Measurements from ENCODE around the gene RAB28. TPM values are rescaled to one million over a fixed set of nuclear protein-coding genes. Genes with fewer than 3 reads are reported as not detected.

The RAB28 gene
- total RNA-seq, 2 experiments from 2014 or later: 23.0 to 30.8 TPM

DNA sequence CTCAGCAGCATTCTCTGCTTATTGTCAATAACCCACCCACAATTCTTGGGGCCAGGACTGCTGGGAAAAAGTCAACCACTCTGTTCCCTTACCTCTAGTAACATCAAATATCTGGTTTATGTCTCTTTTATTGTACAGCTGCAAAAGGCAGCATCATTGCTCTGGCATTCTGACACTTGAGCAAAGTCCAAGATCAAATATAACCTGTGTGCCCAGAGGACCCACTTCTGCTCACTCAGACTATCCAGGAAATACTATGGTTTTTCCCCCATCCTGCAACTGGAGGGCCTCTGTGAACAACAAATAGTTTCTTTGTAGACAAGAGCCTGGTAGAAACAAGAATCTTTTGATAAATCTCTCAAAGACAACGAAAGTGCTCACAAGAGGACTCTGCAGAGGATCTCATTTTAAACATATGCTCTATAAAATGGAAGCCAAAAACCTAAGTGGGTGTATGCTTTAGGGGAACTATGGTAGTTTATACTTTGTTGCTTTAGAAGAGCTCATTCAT is 154.7 kb downstream of the RAB28 start:
- POLR2A ChIA-PET: no interaction called here
- no peaks in the 10 kb centered on the region for H3K4me1 ChIP-seq (ENCODE audit: insufficient read depth, low read length, poor library complexity, severe bottlenecking)
- no TSS peak for BruUV-seq (replicated peaks)
- H3K4me2 ChIP-seq (ENCODE audit: low read length): no peak overlapping the region
- no peak for TF ChIP-seq EZH2phosphoT487 (IDR thresholded peaks at IDR 0.05; ENCODE audit: borderline replicate concordance, low read depth, low read length)
- TF ChIP-seq, protein P1, sequence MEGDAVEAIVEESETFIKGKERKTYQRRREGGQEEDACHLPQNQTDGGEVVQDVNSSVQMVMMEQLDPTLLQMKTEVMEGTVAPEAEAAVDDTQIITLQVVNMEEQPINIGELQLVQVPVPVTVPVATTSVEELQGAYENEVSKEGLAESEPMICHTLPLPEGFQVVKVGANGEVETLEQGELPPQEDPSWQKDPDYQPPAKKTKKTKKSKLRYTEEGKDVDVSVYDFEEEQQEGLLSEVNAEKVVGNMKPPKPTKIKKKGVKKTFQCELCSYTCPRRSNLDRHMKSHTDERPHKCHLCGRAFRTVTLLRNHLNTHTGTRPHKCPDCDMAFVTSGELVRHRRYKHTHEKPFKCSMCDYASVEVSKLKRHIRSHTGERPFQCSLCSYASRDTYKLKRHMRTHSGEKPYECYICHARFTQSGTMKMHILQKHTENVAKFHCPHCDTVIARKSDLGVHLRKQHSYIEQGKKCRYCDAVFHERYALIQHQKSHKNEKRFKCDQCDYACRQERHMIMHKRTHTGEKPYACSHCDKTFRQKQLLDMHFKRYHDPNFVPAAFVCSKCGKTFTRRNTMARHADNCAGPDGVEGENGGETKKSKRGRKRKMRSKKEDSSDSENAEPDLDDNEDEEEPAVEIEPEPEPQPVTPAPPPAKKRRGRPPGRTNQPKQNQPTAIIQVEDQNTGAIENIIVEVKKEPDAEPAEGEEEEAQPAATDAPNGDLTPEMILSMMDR (conservative IDR thresholded peaks at IDR 0.05; ENCODE audit: low read length): no peak
- CTCF ChIA-PET (ENCODE audit: unreplicated experiment): no interaction called here
- H3K9me2 ChIP-seq (ENCODE audit: insufficient read depth, low read length): no peaks in the 10 kb centered on the region
- no peaks in the 10 kb centered on the region for H3K9me3 ChIP-seq (ENCODE audit: low read length)
- intact Hi-C loops (cut with micrococcal nuclease; ENCODE audit: unreplicated experiment): no loop called here
- no peak overlapping the region for H3K4me3 ChIP-seq (ENCODE audit: low read depth, low read length, poor library complexity, severe bottlenecking)
- H3K36me3 ChIP-seq (ENCODE audit: insufficient read depth, low read length): no peaks in the 10 kb centered on the region
- no peak for DNase-seq (ENCODE audit: low spot score)
- no peaks in the 10 kb centered on the region for H4K20me1 ChIP-seq (ENCODE audit: insufficient read depth, low read length)
- no peaks in the 10 kb centered on the region for H3K79me2 ChIP-seq (ENCODE audit: insufficient read depth, low read depth, low read length)
- no peak overlapping the region for H2AFZ ChIP-seq (ENCODE audit: low read length)
- no peak overlapping the region for H3K27ac ChIP-seq (ENCODE audit: low read depth, low read length, poor library complexity, severe bottlenecking)

GRCh38 chr4:13328591-13328990 is 155.5 kb downstream of the RAB28 start:
- ChIA-PET CTCF (ENCODE audit: unreplicated experiment) (no interaction called here), POLR2A (no interaction called here)
- no peak for DNase-seq (ENCODE audit: low spot score)
- Histone ChIP-seq H3K27ac (ENCODE audit: low read depth, low read length, poor library complexity, severe bottlenecking) (no peak overlapping the region), H4K20me1 (ENCODE audit: insufficient read depth, low read length) (no peaks in the 10 kb centered on the region), H3K4me2 (ENCODE audit: low read length) (no peak overlapping the region), H3K36me3 (ENCODE audit: insufficient read depth, low read length) (no peaks in the 10 kb centered on the region), H3K9me2 (ENCODE audit: insufficient read depth, low read length) (no peaks in the 10 kb centered on the region), H3K4me1 (ENCODE audit: insufficient read depth, low read length, poor library complexity, severe bottlenecking) (no peaks in the 10 kb centered on the region), H3K79me2 (ENCODE audit: insufficient read depth, low read depth, low read length) (no peaks in the 10 kb centered on the region), H3K9me3 (ENCODE audit: low read length) (no peaks in the 10 kb centered on the region), H2AFZ (ENCODE audit: low read length) (no peak overlapping the region), H3K4me3 (ENCODE audit: low read depth, low read length, poor library complexity, severe bottlenecking) (no peak overlapping the region)
- no peak for TF ChIP-seq EZH2phosphoT487 (IDR thresholded peaks at IDR 0.05; ENCODE audit: borderline replicate concordance, low read depth, low read length)
- TF ChIP-seq, protein P1 (conservative IDR thresholded peaks at IDR 0.05; ENCODE audit: low read length): no peak
- intact Hi-C loops (cut with micrococcal nuclease; ENCODE audit: unreplicated experiment): no loop called here
- no TSS peak for BruUV-seq (replicated peaks)

DNA sequence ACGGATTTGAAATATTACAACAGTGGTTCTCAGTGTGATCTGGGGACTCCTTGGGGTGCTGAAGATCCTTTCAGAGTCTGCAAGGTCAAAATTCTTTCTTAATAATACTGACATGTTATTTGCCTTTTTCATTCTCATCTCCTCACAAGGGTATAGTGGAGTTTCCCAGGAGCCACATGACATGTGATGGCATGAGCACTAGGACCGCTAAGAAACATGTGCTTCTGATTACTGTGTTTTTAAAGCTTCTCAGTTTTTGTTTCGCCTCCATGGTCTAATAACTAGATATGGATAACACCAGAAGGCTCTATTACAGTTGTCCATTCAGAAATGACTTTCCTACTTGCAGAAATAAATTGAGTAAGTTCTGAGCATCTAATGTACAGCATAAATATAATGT is 156.1 kb downstream of the RAB28 start:
- no peaks in the 10 kb centered on the region for H4K20me1 ChIP-seq (ENCODE audit: insufficient read depth, low read length)
- no peaks in the 10 kb centered on the region for H3K36me3 ChIP-seq (ENCODE audit: insufficient read depth, low read length)
- H3K4me2 ChIP-seq (ENCODE audit: low read length): no peak overlapping the region
- H3K79me2 ChIP-seq (ENCODE audit: insufficient read depth, low read depth, low read length): no peaks in the 10 kb centered on the region
- H2AFZ ChIP-seq (ENCODE audit: low read length): no peak overlapping the region
- no peak overlapping the region for H3K27ac ChIP-seq (ENCODE audit: low read depth, low read length, poor library complexity, severe bottlenecking)
- POLR2A ChIA-PET: no interaction called here
- no TSS peak for BruUV-seq (replicated peaks)
- CTCF ChIA-PET (ENCODE audit: unreplicated experiment): no interaction called here
- intact Hi-C loops (cut with micrococcal nuclease; ENCODE audit: unreplicated experiment): no loop called here
- H3K4me3 ChIP-seq (ENCODE audit: low read depth, low read length, poor library complexity, severe bottlenecking): no peak overlapping the region
- no peaks in the 10 kb centered on the region for H3K4me1 ChIP-seq (ENCODE audit: insufficient read depth, low read length, poor library complexity, severe bottlenecking)
- TF ChIP-seq EZH2phosphoT487 (IDR thresholded peaks at IDR 0.05; ENCODE audit: borderline replicate concordance, low read depth, low read length): no peak
- TF ChIP-seq, protein P1 (conservative IDR thresholded peaks at IDR 0.05; ENCODE audit: low read length): no peak
- H3K9me2 ChIP-seq (ENCODE audit: insufficient read depth, low read length): no peaks in the 10 kb centered on the region
- H3K9me3 ChIP-seq (ENCODE audit: low read length): no peaks in the 10 kb centered on the region
- DNase-seq (ENCODE audit: low spot score): no peak
